GM18507 (cell line): ENCODE results near the gene ATG16L1.
"Not testable (repeated sequence)": the region's sequence is repeated elsewhere in the genome, so short reads cannot be mapped to it uniquely, and the experiment has no call there.

Experiments used
- DNase-seq: peaks from one replicate; pipeline ENCODE4 v3.0.0; 2011; ENCODE audit warnings: low read depth; ENCODE audit not compliant: insufficient read length; ENCODE audit errors: extremely low spot score
- FAIRE-seq: peaks from 2 replicates; lab custom pipeline; 2011; peaks lifted over from hg19 to GRCh38; lab: Jason Lieb, UNC

Gene ATG16L1

DNA sequence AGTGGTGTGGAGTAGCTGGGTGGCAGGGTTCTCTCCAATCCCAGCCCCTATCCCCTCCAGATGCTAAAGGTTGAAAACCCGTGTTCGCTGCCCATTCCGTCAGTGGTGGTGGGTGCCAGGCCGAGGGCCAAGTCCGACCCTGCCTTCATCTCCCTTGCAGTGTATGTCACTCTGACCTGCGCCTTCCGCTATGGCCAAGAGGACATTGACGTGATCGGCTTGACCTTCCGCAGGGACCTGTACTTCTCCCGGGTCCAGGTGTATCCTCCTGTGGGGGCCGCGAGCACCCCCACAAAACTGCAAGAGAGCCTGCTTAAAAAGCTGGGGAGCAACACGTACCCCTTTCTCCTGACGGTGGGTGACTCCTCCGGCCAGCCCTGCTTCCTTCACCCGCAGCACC lies 69.0 kb downstream of the ATG16L1 start:
- FAIRE-seq: no peak
- no peak for DNase-seq

DNA sequence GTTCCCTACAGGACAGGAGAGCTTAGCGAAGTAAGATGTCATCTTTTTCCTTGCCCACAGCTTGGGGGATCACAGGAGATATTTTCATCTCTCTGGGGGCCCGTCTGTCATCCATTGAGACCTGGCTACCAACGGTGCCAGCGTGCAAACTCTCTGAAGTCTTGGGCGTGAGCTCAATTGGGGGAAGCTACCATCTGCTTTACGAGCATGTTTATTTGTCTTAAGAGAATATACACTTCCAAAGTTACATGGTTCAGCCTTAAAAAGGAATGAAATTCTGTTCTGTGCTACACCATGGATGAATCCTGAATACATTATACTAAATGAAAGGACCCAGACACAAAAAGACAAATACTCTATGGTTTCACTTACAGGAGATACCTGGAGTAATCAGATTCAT lies 69.7 kb downstream of the ATG16L1 start:
- FAIRE-seq (no peak), DNase-seq (no peak)

DNA sequence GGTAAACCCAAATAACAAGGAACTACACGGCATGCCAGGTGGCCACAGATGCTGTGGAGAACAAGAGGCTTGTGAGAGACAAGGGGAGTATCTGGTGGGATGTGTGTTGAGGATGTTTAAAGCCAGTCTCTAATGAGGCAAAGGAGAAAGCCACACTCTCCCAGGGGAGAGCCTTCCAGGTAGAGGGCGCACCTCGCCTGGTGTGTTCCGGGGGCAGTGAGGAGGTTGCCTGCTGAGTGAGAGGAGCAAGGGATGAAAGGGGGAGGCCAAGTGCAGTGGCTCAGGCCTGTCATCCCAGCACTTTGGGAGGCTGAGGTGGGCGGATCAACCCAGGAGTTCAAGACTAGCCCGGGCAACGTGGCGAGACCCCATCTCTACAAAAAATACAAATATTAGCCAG lies 72.4 kb downstream of the ATG16L1 start:
- no peak for FAIRE-seq
- DNase-seq: no peak

DNA sequence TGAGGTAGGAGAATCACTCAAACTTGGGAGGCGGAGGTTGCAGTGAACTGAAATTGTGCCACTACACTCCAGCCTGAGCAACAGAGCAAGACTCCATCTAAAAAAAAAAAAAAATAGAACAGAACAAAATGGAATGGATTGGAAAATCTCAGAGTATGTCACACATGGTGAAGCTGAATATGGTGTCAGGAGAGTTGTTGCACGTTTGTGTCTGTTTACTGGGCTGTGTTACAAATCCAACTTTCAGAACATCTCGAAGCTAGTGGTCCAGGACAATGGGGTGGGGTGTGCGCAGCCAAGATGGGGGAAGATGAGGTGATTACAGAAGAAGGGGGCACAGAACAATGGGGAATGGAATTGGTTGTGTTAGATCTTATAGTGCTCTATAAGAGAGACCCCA lies 73.8 kb downstream of the ATG16L1 start:
- FAIRE-seq: no peak
- no peak for DNase-seq

DNA sequence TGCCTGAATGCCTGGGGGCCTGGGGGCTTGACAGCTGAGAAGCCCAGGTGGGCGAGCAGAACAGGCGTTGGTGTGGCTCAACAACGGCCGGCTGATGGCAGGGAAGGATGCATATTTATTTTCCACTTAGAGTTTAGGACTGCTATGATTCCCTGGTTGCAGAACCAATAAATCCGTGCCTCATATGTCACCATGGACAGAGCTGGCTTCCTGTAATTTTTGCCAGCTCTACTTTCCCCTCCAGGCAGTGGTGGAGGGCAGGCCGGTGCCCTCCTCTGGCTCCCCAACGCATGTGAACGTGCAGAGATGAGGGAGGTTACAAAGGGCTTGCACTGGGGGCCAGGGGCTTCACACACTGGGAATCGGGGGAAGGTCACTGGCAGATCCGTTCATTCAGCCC lies 74.3 kb downstream of the ATG16L1 start:
- DNase-seq (no peak), FAIRE-seq (no peak)

DNA sequence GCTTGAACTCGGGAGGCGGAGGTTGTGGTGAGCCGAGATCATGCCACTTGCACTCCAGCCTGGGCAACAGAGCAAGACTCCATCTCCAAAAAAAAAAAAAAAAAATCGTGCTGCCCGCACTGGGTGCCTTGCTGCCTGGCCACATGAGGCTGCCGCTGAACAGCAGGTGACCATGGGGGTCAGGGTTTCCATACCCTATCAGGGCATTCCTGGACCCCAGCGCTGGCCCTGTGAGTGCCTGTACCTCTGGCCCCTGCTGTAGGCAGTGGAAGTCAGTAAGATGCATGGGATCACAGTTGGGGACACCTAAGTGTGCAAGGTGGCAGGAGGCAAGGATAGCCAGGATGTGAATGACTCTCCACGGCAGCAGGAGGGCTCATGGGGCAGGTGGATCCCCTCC lies 75.0 kb downstream of the ATG16L1 start:
- DNase-seq (no peak), FAIRE-seq (no peak)

DNA sequence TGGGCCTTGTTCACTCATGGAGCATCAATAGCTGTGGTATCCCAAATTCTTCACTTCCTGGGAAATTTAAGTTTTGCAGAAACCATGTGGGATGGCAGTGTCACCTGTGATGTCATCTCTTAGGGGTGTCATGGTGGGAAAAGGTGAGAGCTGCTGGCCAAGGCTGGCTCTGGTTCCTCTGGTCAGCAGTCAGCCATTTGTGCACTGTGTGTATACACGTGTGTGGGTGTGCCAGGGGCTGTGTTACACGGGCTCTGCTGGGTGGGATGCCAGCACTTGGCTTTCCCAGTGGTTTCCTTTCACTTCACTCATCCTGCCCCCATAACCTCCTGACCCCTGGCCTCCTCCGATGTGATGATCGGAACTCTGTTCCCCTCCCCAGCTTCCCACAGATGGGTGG lies 77.4 kb downstream of the ATG16L1 start:
- DNase-seq: no peak
- no peak for FAIRE-seq

DNA sequence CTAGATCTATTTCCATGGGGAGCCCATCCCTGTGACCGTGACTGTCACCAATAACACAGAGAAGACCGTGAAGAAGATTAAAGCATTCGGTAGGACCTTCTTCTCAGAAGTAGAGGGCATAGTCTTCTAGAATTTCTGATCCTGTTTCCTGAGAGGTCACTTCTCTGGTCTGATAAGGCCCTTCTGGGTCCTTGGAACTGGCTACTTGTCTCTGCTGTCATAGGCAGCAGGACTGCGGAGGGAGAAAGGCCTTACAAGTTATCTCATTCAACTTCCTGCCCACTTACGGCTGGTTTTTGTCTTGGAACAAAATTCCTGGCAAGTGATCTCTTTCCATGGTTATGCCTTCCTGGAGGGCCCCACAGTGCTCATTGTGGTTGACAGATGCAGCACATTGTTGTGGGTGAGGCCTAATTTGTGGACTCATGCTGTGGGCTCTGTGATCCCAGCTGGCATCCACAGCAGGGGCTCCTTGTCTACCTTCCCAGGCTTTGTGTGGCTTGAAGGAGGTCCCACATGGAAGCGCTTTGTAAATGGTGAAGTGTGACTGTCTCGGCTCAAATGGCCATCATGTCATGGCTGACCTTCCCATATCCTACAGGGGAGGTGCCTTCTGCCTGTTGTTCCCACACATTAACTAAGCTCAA lies 78.1 kb downstream of the ATG16L1 start:
- DNase-seq (no peak), FAIRE-seq (no peak)

DNA sequence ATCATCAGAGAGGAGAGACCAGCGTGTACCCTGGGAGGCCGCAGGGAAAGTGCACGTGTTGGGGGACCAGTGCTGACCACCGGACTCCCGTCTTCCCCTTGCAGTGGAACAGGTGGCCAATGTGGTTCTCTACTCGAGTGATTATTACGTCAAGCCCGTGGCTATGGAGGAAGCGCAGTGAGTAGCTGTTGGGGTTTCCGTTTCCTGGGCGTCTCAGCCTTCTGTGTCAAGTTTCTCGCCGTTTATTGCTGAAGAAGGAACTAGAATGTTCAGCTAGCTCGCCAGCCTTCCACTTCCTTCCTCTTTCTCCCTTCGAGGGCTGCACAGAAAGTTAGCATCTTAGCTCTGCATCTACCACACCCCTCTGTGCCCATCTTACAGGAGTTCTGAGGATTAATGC lies 80.1 kb downstream of the ATG16L1 start:
- peak; percentile 53 for DNase-seq
- peak; percentile 100 for FAIRE-seq

DNA sequence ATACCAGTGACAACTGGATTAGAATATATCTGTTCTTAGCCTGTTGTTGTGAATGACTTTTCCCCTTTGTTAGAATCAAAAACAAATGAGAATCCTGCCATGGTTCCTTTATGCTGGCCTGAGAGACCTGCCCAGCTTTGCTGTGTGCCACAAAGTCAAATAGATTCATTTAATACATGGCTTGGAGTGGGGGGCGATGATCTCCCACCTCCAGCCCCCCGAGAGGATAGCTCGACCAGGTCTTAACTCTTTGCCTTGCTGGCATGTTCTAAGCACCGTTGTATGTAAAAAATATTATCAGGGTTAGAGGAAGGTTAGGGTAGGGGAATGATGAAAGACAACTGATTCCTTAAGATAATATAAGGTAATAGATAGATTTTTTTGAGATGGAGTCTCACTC lies 80.7 kb downstream of the ATG16L1 start:
- FAIRE-seq: peak; percentile 29
- DNase-seq: no peak

DNA sequence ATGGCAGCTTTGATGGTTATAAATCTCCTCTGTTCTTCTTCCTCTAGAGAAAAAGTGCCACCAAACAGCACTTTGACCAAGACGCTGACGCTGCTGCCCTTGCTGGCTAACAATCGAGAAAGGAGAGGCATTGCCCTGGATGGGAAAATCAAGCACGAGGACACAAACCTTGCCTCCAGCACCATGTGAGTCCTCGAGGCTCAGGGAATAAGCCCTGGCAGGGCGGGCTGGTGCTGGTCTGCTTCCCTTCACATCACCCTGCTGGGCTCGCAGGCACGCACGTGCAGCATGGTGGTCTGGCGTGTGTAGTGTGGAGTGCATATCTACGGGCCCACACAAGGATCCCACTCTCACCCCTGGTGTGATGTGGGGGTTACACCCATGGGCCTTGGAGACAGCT lies 83.4 kb downstream of the ATG16L1 start:
- DNase-seq: no peak
- FAIRE-seq: no peak

DNA sequence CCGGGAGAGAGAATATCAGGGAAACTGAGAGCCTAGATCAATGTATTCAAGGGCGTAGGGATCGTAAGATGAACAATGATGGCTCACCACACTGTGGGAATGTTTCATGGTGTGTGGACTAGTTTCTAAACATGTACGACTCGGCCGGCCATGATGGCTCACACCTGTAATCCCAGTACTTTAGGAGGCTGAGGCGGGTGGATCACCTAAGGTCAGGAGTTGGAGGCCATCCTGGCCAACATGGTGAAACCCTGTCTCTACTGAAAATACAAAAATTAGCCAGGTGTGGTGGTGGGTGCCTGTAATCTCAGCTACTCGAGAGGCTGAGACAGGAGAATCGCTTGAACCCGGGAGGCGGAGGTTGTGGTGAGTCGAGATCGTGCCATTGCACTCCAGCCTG lies 84.6 kb downstream of the ATG16L1 start:
- FAIRE-seq, DNase-seq: not testable (repeated sequence)

DNA sequence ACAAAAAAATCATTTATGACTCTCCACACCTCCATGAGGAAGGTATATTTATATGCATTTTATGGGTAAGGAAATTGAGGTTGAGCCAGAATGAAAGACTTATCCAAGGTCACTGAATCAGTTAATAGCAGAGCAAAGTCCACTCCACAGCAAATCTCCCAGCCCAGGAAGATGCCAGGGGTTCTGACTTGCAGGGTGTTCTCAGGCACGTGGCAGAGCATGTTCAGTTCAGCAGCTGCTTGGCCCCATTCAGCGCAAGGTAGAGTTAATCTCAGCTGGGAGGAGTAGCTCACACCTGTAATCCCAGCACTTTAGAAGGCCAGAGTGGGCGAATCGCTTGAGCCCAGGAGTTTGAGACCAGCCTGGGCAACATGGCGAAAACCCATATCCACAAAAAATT lies 85.1 kb downstream of the ATG16L1 start:
- DNase-seq (no peak), FAIRE-seq (no peak)

DNA sequence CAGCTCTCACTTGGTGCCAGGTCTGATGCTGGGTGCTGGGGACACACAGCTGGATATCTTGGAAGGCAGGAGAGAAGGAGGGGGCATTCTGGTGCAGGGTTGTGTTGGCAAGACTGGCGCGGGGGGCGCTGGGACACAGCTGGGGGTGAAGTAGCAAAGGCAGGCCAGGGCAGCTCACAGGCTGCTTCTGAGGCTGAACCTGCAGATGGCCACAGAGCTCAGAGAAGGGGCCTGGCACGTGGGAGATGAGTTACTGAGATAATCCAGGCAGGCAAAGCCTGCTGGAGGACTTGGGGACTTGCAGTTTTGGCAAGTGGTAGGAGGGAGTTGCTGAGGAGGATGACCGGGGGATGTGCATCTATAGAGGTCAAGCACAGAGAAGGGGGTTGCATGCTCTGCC lies 86.6 kb downstream of the ATG16L1 start:
- DNase-seq (no peak), FAIRE-seq (no peak)

DNA sequence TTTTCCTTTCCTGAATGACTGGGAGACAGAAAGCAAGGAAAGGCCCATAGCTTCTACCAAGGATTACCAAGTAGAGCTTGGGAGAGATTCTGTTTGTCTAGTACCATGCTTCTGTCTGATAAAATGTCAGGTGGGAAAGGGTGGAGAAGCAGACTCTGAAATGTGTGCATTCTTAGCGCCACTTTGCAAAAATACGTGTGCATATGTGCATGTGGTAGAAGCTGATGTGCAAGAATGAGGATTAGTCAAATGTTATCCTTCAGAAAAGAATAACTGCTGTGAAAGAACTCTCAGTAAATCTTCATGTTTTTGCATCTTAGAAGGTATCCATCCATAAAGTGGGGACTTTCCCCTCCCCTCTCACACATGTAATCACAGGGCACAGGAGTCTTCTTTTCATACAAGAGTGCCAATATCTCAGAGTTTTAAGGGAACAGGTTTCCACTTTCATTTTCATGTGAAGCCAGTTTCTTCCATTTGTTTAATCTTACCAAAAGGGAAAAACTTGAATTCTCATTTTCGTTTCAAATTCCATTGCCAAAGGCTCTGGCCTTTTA lies 87.4 kb downstream of the ATG16L1 start:
- FAIRE-seq (no peak), DNase-seq (no peak)

DNA sequence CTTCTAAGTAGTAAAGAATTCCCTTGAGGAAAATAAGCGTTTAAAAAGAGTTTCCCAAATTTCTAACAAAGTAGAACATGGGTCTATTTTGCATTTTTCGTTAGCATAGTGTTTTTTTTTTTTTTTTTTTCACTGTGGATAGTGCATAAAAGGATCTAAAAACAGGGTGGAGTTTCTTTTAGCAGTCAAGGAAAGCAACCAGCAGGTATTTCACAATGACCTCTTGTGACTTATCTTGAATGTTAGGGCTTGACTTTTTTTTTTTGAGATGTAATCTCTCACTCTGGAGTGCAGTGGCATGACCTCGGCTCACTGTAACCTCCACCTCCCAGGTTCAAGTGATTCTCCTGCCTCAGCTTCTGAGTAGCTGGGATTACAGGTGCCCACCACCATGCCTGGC lies 88.0 kb downstream of the ATG16L1 start:
- FAIRE-seq: no peak
- DNase-seq: no peak

DNA sequence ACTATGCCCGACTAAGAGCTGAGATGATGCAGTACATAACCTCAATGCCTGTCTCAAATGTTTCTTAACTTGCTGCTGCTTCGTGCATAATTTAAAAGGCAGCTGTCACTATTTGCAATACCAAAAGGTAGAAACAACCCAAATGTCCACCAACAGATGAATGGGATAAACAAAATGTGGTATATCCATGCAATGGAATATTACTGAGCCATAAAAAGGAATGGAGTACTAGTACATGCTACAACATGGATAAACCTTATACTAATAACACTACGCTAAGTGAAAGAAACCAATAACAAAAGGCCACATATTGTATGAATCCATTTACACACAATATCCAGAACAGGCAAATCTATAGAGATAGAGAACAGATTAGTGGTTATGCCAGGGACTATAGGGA lies 89.8 kb downstream of the ATG16L1 start:
- no peak for DNase-seq
- no peak for FAIRE-seq

DNA sequence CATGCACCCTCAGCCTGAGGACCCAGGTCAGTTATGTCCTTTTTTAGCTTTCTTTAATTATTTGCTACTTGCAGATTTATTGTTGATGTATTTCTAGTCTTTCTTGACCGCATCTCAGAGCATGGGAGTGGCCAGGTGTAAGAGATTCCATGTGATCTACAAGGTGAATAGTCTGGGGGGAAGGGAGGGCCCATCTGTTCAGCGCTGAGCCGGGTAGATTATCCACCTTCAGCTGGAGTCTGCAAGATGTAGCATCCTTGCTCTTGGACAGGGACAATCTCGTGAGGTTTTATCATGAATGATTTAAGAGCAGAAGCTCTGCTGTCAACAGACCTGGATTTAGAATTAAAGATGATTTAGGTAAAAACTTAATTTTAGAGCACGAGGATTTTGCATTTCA lies 90.8 kb downstream of the ATG16L1 start:
- no peak for DNase-seq
- FAIRE-seq: no peak

DNA sequence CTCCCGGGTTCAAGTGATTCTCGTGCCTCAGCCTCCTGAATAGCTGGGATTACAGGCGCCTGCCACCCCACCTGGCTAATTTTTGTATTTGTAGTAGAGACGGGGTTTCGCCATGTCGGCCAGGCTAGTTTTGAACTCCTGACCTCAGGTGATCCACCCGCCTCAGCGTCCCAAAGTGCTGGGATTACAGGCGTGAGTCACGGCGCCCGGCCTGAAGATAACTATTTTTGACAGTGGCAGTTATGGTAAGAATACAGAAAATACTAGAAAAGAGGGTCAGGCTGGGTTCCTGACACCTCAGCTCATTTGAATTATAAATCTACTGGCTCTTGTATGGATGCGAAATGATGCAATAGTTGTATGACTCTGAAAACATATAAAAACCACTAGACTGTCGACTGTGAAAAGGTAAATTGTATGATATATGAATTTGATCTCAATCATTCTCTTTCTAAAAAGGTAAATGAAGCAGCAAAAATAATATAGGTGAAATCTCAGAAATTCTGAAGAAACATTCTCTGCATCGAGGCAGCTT lies 91.8 kb downstream of the ATG16L1 start:
- no peak for FAIRE-seq
- DNase-seq: no peak
